Esophagus muscularis mucosa (tissue), 4 donors: Measurements from ENCODE around the gene DLX6. TPM values are rescaled to one million over a fixed set of nuclear protein-coding genes. Genes with fewer than 3 reads are reported as not detected.

Source experiments
- DNase-seq: peaks from one replicate; pipeline ENCODE4 v3.0.0-alpha.2; 2017; ENCODE audit errors: extremely low spot score
- H3K27ac ChIP-seq, 4 donors: fragments of 200-600 bp; sonication (generic); replicated peaks in 1 of 4; 1 replicate in 3 of 4; 2 replicates in 1 of 4; pipeline ENCODE4 v1.5.1; 2016 to 2019; ENCODE audit warnings: mild to moderate bottlenecking in 1 of 4
- H3K27me3 ChIP-seq, 4 donors: fragments of 200-600 bp; sonication (generic); one replicate each; pipeline versions ENCODE4 v1.5.1 to v1.6.0; 2016 to 2019
- H3K36me3 ChIP-seq, 4 donors: fragments of 200-600 bp; sonication (generic); one replicate each; pipeline ENCODE4 v1.5.1; 2016 to 2019
- H3K4me1 ChIP-seq, 4 donors: fragments of 200-600 bp; sonication (generic); one replicate each; pipeline ENCODE4 v1.5.1; 2016 to 2019
- H3K4me3 ChIP-seq, 4 donors: fragments of 200-600 bp; sonication (generic); 1 replicate in 2 of 4; 2 replicates in 2 of 4; pipeline ENCODE4 v1.5.1; 2016 to 2019; ENCODE audit warnings: mild to moderate bottlenecking in 4 of 4, moderate library complexity in 1 of 4
- H3K9me3 ChIP-seq, 4 donors: fragments of 200-600 bp; sonication (generic); 1 replicate in 3 of 4; 2 replicates in 1 of 4; pipeline ENCODE4 v1.5.1; 2016 to 2019
- EP300 ChIP-seq: sonication (generic); formaldehyde crosslinking; IDR thresholded peaks from one replicate; pipeline ENCODE4 v1.6.1; 2017; ENCODE audit warnings: antibody characterized with exemption
- POLR2A ChIP-seq: fragments of 450-650 bp; IDR thresholded peaks from one replicate; pipeline ENCODE4 v1.6.1; 2017; ENCODE audit warnings: antibody characterized with exemption, moderate library complexity, mild to moderate bottlenecking, low read depth
- POLR2AphosphoS5 ChIP-seq, 2 donors: sonication (generic); formaldehyde crosslinking; IDR thresholded peaks; one replicate each; pipeline ENCODE4 v1.6.1; 2017; ENCODE audit warnings: antibody characterized with exemption in 2 of 2
- WGBS: methylation state at CpG from one replicate; pipeline ENCODE4 v1.1.5; 2018; 5-methylcytosine and 5-hydroxymethylcytosine counted together
- intact Hi-C: fragments of 100-400 bp; cut with DNase I; formaldehyde crosslinking; loops from one replicate; pipeline ENCODE4 v1.15.1; 2023
- total RNA-seq, 4 donors: library from RNA; depleted of rRNA; stranded (reverse); fragments of >200 nt; gene quantifications; one replicate each; pipeline versions ENCODE4 v1.1.0 to v1.2.1, GENCODE V29; 2016
- TF ChIP-seq, protein P1 (sequence below), 3 experiments: fragments of 200-600 bp in 2 of 3; fragments of 450-650 bp in 1 of 3; sonication (generic) in 2 of 3; IDR thresholded peaks; one replicate each; pipeline ENCODE4 v1.5.1; 2017 to 2019; ENCODE audit warnings: antibody characterized with exemption in 3 of 3, mild to moderate bottlenecking in 2 of 3, moderate library complexity in 1 of 3

Gene DLX6
- total RNA-seq, 4 donors from 2014 or later = not detected

DNA sequence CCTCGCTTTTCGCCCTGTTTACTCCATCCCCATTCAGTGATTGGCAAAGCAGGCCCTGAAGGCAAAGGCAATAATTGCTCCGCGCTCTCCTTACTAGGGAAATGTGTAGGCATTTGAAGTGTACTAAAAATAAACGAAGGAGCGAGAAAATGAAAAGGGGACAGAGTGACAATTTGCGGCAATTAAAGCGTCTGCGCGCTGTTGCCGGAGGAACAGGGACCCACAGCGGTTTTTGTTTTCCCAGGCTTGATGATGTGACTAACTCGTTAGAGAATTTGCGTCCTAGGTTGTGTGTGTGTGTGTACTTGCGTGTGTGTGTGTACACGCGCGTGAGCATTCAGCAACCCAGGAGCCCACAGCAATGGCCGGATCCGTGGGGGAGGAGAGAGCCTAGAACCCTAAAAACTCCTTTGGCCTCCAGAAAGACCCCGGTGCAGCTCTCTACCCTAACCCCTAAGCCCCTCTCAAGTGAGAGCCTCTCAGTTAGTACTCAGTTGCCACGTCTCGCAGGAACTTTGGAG is 7.8 kb upstream of the DLX6 start:
- H3K27ac ChIP-seq = no peak overlapping the region
- intact Hi-C loops = no loop called here
- TF ChIP-seq, protein P1, sequence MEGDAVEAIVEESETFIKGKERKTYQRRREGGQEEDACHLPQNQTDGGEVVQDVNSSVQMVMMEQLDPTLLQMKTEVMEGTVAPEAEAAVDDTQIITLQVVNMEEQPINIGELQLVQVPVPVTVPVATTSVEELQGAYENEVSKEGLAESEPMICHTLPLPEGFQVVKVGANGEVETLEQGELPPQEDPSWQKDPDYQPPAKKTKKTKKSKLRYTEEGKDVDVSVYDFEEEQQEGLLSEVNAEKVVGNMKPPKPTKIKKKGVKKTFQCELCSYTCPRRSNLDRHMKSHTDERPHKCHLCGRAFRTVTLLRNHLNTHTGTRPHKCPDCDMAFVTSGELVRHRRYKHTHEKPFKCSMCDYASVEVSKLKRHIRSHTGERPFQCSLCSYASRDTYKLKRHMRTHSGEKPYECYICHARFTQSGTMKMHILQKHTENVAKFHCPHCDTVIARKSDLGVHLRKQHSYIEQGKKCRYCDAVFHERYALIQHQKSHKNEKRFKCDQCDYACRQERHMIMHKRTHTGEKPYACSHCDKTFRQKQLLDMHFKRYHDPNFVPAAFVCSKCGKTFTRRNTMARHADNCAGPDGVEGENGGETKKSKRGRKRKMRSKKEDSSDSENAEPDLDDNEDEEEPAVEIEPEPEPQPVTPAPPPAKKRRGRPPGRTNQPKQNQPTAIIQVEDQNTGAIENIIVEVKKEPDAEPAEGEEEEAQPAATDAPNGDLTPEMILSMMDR (IDR thresholded peaks at IDR 0.05) = no peak
- TF ChIP-seq POLR2A (no peak), EP300 (no peak), POLR2AphosphoS5 (IDR thresholded peaks at IDR 0.05) (no peak)
- H3K4me3 ChIP-seq = no peak overlapping the region
- no peaks in the 10 kb centered on the region for H3K9me3 ChIP-seq
- H3K36me3 ChIP-seq = no peaks in the 10 kb centered on the region
- DNase-seq = peak; percentile 55
- peaks cover 0 to 31% (median 13%) of the 10 kb centered on the region in 4 donors for H3K4me1 ChIP-seq
- WGBS = 13% methylated on average over 22 of the region's 23 CpGs
- peaks cover 4 to 100% (median 83%) of the 10 kb centered on the region in 4 donors for H3K27me3 ChIP-seq

DNA sequence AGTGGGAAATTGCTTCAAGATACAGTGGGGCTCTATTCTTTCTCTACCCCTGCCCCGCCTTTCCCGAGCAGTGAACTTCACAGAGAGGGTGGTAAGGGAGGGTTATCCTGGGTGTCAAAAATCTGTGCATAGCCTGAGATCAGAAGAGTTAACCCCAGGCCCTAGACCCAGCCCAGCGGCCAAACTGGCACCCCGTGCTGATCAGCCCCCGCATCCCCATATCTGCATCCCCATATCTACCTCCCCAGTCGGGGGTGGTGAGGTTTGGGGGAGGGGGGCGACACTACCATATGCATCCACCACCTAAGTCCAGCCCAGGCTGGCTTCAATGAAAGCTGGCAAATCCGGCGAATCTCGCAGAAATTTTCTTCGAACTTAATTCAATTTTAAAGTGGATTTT is 7.0 kb upstream of the DLX6 start:
- H3K4me1 ChIP-seq = peaks cover under 1 to 31% (median 9%) of the 10 kb centered on the region in 4 donors
- H3K36me3 ChIP-seq = no peaks in the 10 kb centered on the region
- H3K27ac ChIP-seq = no peak overlapping the region
- H3K4me3 ChIP-seq = no peak overlapping the region
- 6% methylated on average over 9 of the region's 11 CpGs for WGBS
- H3K9me3 ChIP-seq = no peaks in the 10 kb centered on the region
- peaks cover 9 to 100% (median 83%) of the 10 kb centered on the region in 4 donors for H3K27me3 ChIP-seq
- DNase-seq = peak; percentile 77
- intact Hi-C loops = no loop called here
- TF ChIP-seq POLR2A = no peak
- TF ChIP-seq POLR2AphosphoS5 (IDR thresholded peaks at IDR 0.05) = no peak
- TF ChIP-seq, protein P1 (IDR thresholded peaks at IDR 0.05) = no peak
- no peak for TF ChIP-seq EP300

DNA sequence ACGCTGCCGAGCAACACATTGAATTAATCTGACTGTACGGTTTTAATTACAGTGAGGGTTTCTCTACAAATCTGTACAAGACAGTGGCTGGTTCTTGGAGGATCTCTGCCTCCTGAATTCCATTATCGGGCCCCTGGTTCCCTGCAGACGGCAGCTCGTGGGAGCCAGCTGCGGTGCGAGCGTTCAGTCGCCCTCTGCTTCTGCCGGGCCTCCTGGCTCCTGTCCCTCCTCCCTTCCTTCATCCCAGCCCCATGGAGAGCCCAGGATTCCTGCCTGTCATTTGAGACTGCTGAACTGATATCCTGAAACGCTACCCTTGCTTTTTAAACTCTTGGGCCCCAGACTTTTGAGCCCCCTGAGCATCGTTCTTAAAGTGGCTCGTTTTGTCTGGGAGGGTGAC is 6.6 kb upstream of the DLX6 start:
- no peaks in the 10 kb centered on the region for H3K36me3 ChIP-seq
- WGBS = 13% methylated on average over 14 of the region's 14 CpGs
- intact Hi-C loops = no loop called here
- DNase-seq = peak; percentile 53
- TF ChIP-seq POLR2AphosphoS5 (IDR thresholded peaks at IDR 0.05) (no peak), EP300 (no peak), POLR2A (no peak)
- TF ChIP-seq, protein P1 (IDR thresholded peaks at IDR 0.05) = no peak
- no peaks in the 10 kb centered on the region for H3K9me3 ChIP-seq
- H3K27ac ChIP-seq = no peak overlapping the region
- H3K4me3 ChIP-seq = no peak overlapping the region
- H3K4me1 ChIP-seq = peaks cover 4 to 35% (median 12%) of the 10 kb centered on the region in 4 donors
- peaks cover 12 to 100% (median 83%) of the 10 kb centered on the region in 4 donors for H3K27me3 ChIP-seq

DNA sequence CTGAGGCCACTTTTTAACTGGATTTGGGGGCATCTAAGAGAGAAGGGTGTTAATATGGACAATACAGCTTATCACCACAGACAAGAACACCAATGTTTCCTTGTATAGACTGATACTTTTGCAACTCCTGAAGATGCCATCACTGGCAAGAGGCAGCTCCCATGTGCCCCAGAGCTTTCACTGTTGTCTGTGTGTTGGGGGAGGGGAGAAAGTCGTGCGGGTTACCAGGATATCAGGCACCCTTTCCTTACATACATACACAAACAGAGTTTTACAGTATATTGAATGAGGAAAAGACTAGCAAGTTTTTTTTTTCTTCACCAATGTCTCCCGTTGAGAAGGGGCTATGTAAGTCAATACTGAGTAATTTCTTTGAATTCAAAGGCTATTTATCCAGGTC is 4.1 kb upstream of the DLX6 start:
- TF ChIP-seq POLR2A = no peak
- no peak for TF ChIP-seq EP300
- no peak for TF ChIP-seq POLR2AphosphoS5 (IDR thresholded peaks at IDR 0.05)
- TF ChIP-seq, protein P1 (IDR thresholded peaks at IDR 0.05) = no peak
- Histone ChIP-seq H3K27me3 (peaks cover 12 to 100% (median 88%) of the 10 kb centered on the region in 4 donors), H3K36me3 (no peaks in the 10 kb centered on the region), H3K27ac (no peak overlapping the region), H3K9me3 (no peaks in the 10 kb centered on the region), H3K4me1 (peaks cover 17 to 55% (median 32%) of the 10 kb centered on the region in 4 donors), H3K4me3 (no peak overlapping the region)
- intact Hi-C loops = no loop called here
- WGBS = 18% methylated on average over 3 of the region's 3 CpGs
- peak; percentile 47 for DNase-seq
